GM18870 (cell line): Measurements from ENCODE around the gene PIN1.

Experiments used
- ATAC-seq: cut with Tn5 transposase; IDR thresholded peaks from one replicate; pipeline ENCODE4 v1.9.1; 2021; ENCODE audit warnings: moderate library complexity; ENCODE audit not compliant: unreplicated experiment

The PIN1 gene

GRCh38 chr19:9854282-9854846 lies 19.2 kb downstream of the PIN1 start:
- ATAC-seq: no peak

- no peak for ATAC-seq
Measured at GRCh38 chr19:9856609-9857008, 21.5 kb downstream of the PIN1 start.

DNA sequence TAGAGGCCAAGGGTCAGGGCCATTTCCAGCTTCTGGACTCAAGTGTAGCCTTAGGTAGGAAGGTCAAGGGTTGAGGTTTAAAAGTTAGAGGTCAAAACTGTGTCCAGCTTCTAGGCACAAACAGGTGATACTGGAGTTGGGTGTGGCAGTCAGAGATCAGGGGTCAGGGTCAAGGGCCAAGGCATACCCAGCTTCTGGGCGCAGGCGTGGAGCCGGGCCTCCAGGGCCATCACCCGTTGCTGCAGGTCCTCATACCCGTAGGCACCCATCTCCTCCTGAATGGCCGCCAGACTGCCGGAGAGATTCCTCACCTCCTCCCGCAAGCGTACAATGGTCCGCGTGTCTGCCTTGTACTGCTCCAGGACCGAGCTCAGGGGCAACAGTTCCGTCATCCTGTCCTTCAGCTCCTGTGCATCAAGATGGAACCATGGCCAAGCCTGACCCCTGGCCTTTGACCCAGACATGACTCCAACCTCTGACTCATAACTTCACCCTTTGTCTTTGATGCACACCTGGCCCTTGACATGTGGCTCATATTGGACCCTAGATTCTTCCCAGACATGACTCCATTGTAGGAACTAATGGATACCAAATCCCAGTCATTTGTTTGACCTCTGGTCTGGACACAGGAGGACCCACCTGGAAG lies 22.1 kb downstream of the PIN1 start:
- ATAC-seq: no peak

DNA sequence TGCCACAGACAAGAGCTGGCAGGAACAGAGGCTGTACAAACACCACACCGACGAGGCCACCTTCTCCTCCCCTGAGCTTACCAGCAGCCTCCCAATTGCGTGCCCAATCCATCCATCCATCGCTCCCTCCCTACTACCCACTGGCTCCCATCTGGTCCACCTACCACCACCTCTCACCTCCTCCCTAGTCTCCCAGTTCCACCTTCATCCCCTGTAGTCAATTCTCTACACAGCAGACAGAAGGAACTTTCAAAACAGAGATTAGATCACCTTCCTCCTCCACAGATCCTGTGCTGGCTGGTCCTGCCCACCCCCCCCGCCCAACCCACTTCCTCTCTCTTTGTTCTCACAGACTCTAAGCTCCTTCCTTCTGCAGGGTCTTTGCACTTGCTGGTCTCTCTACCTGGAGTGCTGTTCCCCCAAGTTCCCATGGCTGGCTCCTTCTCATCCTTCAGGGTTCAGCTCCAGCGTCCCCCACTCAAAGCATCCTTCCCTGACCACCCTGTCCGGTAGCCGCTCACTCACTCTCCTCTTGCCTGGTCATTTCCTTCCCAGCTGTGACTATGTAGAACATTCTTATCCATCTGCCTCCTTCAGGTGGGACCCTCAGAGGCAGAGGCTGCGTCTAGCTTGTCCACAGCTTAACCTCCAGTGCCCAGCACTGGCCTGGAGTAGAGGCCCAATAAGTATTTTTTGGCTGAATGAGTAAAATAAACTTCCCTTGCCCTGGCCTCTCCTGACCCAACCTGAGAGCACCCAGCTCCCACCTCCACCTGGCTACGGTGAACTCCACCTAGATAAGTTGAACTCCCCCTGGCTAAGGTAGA lies 23.0 kb downstream of the PIN1 start:
- ATAC-seq: no peak

DNA sequence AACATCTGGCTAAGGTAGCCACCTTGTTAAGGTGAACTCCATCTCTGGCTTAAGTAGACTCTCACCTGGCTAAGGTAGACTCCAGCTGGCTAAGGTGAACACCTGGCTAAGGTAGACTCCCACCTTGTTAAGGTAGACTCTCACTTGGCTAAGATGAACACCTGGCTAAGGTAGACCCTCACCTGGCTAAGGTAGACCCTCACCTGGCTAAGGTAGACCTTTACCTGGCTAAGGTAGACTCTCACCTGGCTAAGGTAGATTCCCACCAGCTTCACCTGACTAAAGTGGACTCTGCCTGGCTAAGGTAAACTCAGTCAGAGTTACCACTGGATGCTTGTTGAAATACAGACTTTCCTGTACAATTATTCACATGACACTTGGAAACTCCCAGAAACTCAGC lies 23.6 kb downstream of the PIN1 start:
- no peak for ATAC-seq

DNA sequence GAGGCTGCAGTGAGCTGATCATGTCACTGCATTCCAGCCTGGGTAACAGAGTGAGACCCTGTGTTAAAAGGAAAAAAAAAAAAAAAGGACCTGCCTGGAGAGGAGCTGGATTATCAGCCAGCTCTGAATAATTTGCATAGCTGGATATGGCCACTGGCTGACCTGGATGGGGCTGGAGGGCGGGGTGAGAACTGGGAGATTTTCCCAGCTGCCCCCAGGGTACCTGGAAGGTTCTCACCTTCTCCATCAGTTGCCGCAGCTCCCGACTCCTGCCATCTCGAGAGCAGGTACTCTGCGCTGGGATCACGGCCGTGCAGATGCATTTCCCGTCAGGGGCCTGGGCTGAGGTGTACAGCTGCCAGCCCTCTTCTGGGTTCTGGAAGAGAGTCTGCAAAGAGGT lies 25.3 kb downstream of the PIN1 start:
- no peak for ATAC-seq

DNA sequence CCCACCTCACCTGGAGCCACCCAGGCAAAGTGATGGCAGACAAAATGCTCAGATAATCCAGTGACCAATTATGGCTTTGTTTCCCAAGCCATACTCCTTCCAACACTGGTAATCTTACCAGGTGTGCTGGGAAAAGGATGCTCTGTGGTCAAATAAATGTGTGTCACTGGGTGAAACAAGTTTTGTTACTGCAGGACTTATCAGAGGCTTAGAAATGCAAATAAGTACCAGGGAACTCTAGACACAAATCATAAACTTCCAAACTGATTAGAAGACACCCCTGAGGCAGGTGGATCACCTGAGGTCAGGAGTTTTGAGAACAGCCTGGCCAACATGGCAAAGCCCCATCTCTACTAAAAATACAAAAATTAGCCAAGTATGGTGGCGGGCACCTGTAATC lies 26.4 kb downstream of the PIN1 start:
- no peak for ATAC-seq

- no peak for ATAC-seq
Measured at GRCh38 chr19:9862938-9863337, 27.8 kb downstream of the PIN1 start.

DNA sequence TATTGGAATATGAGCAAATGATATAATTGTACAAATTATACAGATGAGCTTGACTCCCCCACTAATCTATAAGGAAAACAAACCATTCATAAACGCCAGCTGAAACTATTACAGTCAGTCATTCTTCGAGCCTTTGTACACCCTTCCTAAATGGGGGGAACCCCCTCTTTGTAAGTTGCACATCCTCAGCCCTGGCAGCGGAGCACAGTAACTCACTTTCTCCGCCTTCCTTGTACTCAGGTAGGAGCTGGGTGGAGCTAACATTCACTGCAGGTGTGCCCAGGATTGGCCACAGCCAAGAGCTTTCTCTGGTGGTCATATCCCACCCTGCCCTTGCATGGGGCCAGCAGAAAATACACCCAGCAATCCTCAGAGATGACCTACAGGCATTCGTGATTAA lies 28.6 kb downstream of the PIN1 start:
- no peak for ATAC-seq

DNA sequence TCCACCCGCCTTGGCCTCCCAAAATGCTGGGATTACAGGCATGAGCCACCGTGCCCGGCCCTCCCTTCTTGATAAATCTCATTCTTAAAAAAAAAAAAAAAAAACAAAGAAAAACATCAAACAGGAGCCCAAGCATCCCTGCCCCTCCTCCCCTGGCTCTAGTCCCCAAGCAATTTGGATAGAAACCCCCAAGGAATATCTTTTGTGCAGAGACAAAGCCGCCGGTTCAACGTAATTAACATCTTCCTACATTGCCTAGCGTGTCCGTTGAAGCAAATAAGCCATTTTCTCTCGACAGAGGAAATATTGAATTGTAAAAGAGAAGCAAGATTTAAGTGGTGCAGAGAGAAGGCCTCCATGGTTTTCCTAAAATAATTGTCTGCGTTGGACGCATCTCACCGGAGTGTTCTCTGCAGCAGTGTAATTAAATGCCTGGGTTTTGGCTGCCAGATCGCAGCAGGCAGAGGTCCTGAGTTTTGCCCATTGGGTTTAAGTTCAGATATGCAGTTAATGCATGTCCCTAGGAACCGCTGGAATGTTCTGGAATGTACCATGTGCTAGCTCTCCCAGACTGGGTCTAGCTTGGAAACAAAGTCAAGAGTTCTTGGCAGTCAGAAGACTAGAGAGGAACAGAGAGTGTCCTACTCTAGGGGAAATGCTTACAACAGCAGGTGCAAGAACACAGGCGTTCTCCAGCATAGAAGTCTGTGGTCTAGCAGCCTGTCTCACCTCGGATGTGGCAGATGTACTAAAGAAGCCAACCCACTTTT lies 30.8 kb downstream of the PIN1 start:
- ATAC-seq: no peak

- no peak for ATAC-seq
Measured at GRCh38 chr19:9868983-9869617, 34.0 kb downstream of the PIN1 start.

DNA sequence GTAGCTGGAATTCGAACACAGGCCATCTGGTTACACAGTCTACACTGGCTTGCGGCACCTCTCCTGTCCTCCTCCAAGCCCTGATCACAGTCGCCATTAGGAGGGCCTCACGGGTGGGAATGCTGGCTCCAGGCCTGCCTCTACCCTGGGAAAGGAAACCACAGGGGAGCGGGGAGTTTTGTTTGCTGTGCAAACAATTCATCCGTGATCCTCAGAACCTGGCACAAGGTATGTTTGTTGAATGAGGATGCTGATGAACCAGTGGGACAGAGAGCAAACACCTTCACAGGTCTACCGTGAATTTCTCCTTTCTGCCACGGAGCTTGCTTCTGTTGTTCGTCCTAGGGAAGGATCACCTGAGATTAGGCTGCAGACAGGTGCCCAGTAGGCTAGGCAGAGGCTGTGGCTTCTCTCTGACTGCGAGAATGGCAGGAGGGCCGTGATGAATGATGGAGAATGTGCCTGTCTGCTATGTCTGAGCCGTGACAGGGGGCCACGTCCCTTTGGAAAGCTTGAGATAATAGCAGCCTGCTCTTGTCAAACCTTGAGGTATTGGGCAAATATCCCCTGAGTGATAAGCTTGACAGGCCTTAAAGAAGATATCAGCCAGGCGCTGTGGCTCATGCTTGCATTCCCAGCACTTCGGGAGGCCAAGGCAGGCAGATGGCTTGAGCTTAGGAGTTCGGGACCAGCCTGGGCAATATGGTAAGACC lies 36.7 kb downstream of the PIN1 start:
- ATAC-seq: no peak

DNA sequence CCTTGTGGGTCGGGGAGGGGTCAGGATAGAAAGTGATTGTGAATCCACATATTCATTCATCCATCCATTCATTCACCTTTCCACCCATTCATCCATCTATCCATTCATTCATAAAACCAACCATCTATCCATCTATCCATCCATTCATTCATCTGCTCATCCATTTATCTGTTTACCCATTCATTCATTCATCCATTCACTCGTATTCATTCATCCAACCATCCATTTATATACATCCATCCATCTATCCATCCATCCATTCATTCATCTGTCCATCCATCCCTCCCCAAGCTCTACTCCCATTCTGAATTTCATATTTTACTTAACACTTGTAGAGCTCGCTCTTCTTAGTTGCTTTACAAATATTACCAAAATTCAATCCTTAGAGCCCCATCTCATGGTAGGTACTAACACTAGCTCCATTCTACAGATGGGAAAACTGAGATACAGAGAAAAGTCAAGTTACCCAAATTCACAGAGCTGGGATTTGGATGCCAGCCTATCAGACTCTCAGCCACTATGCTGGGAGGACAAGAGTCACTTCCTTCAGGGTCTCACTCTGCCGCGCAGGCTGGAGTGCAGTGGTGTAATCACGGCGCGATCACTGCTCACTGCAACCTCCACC lies 37.6 kb downstream of the PIN1 start:
- no peak for ATAC-seq

GRCh38 chr19:9875031-9875627 lies 40.0 kb downstream of the PIN1 start:
- ATAC-seq: no peak

DNA sequence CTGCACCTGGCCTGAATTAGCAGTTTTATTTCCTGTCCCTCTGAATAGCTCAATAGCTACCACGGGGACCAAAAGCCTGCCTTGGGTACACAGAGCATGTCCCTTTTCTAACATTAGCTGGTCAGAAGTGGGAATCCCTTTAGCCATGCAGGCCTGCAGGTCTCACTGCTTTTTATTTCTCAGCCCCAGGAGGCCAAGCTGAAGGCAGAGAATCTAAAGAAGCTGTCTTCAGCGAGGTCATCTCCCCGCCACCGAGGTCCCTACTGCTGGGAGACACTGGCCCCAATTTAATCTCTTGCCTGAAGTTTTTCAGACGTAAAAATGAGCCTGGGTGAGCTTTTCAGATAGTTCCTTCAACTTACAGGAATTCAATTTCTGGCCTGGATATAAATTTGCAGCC lies 40.7 kb downstream of the PIN1 start:
- no peak for ATAC-seq

- ATAC-seq: no peak
Measured at GRCh38 chr19:9877780-9878510, 42.8 kb downstream of the PIN1 start.

DNA sequence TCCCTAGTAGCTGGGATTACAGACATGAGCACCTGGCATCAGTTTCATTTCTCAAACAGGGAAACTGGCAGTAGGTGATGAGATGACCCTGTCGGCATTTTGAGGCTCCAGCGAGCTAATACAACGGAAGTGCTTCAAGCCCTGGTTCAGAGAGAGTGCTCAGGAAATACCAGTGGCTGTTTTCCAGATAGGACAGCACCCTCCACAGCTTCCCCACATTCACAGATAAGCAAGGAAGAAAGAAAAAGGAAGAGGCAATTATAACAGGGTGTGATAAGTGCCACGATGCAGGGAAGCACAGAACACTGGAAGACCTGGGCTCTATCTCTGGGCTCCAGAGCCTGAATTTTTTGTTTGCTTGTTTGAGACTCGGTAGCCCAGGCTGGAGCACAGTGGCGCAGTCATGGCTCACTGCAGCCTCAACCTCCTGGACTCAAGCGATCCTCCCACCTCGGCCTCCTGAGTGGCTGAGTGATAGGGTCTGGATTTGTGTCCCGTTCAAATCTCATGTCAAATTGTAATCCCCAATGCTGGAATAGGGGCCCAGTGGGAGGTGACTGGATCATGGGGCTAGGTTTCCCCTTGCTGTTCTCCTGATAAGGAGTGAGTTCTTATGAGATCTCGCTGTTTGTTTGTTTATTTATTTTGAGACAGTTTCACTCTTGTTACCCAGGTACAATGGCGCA lies 43.5 kb downstream of the PIN1 start:
- no peak for ATAC-seq

- ATAC-seq: no peak
Measured at GRCh38 chr19:9881720-9882119, 46.6 kb downstream of the PIN1 start.
